Measurements from ENCODE around the gene CORT. TPM values are rescaled to one million over a fixed set of nuclear protein-coding genes. Genes with fewer than 3 reads are reported as not detected.

CORT gene
- total RNA-seq, 1 experiment from 2014 or later: 0.66 TPM

- no peak; the same call in 1 of the 2 replicates for TF ChIP-seq ARID4B (CRISPR knock-in tag; IDR thresholded peaks at IDR 0.05; ENCODE audit: borderline replicate concordance)
- TF ChIP-seq KAT7 (CRISPR knock-in tag; IDR thresholded peaks at IDR 0.05; ENCODE audit: borderline replicate concordance): 0 out of 2 replicates have a peak, but pooled peaks have one; percentile 89
- no peak for TF ChIP-seq ZMAT4 (CRISPR knock-in tag; IDR thresholded peaks at IDR 0.05)
- no peak for TF ChIP-seq ZNF396 (CRISPR knock-in tag; IDR thresholded peaks at IDR 0.05; ENCODE audit: borderline replicate concordance)
- TF ChIP-seq OVOL2 (CRISPR knock-in tag; IDR thresholded peaks at IDR 0.05; ENCODE audit: borderline replicate concordance): no peak
- 0 out of 2 replicates have a peak, but pooled peaks have one; percentile 59 for TF ChIP-seq ESRRA (CRISPR knock-in tag; IDR thresholded peaks at IDR 0.05; ENCODE audit: borderline replicate concordance)
- TF ChIP-seq E2F5 (CRISPR knock-in tag; IDR thresholded peaks at IDR 0.05): 0 out of 2 replicates have a peak, but pooled peaks have one; percentile 32
- TF ChIP-seq PRRX2 (CRISPR knock-in tag; IDR thresholded peaks at IDR 0.05): no peak
- TF ChIP-seq ZNF425 (CRISPR knock-in tag; conservative IDR thresholded peaks at IDR 0.05): no peak
- peak; percentile 78; the same call in 1 of the 2 replicates for TF ChIP-seq USF1 (CRISPR knock-in tag; IDR thresholded peaks at IDR 0.05)
- TF ChIP-seq ATF2 (CRISPR knock-in tag; IDR thresholded peaks at IDR 0.05; ENCODE audit: borderline replicate concordance, low read depth): no peak
- no peak for TF ChIP-seq HMGA2 (CRISPR knock-in tag; IDR thresholded peaks at IDR 0.05)
- TF ChIP-seq NFE2L1 (CRISPR knock-in tag; IDR thresholded peaks at IDR 0.05): 0 out of 2 replicates have a peak, but pooled peaks have one; percentile 30
- peak; percentile 89 for TF ChIP-seq SP1 (CRISPR knock-in tag; conservative IDR thresholded peaks at IDR 0.05)
- TF ChIP-seq MYBL2 (CRISPR knock-in tag; IDR thresholded peaks at IDR 0.05): peak; percentile 89; the same call in 1 of the 2 replicates
- no peak for TF ChIP-seq AR (CRISPR knock-in tag; IDR thresholded peaks at IDR 0.05)
- peak; percentile 70 for TF ChIP-seq FOXK1 (CRISPR knock-in tag; IDR thresholded peaks at IDR 0.05)
- no peak for TF ChIP-seq NR1H2 (CRISPR knock-in tag; IDR thresholded peaks at IDR 0.05)
- no peak for TF ChIP-seq AFF4 (CRISPR knock-in tag; IDR thresholded peaks at IDR 0.05; ENCODE audit: borderline replicate concordance)
- TF ChIP-seq ZBTB21 (CRISPR knock-in tag; IDR thresholded peaks at IDR 0.05; ENCODE audit: borderline replicate concordance): no peak
These were observed 25.0 kb downstream of the CORT start, which contains the start of gene PEX14 (continued) for GRCh38 chr1:10474613-10475507.

Measured in WTC11 (cell line).